Measurements from ENCODE around the gene TNFRSF8. TPM values are rescaled to one million over a fixed set of nuclear protein-coding genes. Genes with fewer than 3 reads are reported as not detected.

The TNFRSF8 gene
- total RNA-seq, 1 donor from 2014 or later, result 2.2 TPM

DNA sequence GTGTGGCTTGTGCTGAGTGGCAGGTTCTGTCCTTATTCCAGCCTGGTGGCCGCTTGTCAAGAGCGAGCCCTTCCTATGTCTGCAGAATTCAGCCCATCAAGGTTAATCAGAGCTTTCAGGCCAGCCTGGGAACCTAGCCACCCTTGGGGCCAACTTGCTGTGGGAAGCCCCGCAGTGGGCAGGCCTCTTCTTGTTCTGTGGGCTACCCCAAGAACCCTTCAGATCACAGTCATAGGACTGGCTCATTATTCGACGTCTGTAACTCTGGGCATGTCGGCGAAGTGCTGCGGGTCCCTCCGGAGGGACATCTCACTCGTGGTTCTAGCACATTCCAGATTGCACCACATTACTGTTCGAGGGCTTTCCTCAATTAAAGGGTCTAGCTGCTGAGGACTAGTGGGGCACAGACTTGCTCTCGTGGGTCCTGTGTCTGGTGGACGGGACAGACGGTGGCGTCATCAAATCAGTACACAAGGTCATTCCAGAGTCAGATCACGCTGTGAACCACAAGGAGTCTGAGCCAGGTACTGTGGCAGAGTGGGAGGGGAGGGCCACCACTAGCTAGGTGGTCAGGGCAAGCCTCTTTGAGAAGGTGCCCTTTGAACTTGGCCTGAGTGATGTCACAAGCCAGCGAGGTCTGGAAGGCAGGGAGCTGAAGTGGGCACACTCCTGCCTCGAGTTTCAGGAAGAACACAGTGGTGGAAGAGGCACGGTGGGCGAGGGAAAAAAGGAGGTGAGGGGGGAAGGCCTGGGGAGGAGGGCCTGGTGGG, 83.4 kb downstream of the TNFRSF8 start:
- CTCF ChIA-PET, result interaction anchor here (1.3 to 9.2 kb wide), 2 partner anchors 21 to 63 kb away, joined by 3 to 80 read pairs; no protein-coding TSS in a partner anchor
- TF ChIP-seq, protein P1, sequence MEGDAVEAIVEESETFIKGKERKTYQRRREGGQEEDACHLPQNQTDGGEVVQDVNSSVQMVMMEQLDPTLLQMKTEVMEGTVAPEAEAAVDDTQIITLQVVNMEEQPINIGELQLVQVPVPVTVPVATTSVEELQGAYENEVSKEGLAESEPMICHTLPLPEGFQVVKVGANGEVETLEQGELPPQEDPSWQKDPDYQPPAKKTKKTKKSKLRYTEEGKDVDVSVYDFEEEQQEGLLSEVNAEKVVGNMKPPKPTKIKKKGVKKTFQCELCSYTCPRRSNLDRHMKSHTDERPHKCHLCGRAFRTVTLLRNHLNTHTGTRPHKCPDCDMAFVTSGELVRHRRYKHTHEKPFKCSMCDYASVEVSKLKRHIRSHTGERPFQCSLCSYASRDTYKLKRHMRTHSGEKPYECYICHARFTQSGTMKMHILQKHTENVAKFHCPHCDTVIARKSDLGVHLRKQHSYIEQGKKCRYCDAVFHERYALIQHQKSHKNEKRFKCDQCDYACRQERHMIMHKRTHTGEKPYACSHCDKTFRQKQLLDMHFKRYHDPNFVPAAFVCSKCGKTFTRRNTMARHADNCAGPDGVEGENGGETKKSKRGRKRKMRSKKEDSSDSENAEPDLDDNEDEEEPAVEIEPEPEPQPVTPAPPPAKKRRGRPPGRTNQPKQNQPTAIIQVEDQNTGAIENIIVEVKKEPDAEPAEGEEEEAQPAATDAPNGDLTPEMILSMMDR (IDR thresholded peaks at IDR 0.05), result no peak
- Mint-ChIP-seq H3K4me3 (no peak overlapping the region), H3K9me3 (peaks cover 2% of the 10 kb centered on the region), H3K27me3 (no peaks in the 10 kb centered on the region), H3K27ac (peak overlapping the region; percentile 79), H3K4me1 (peaks cover 89% of the 10 kb centered on the region), H3K36me3 (ENCODE audit: low read depth) (no peaks in the 10 kb centered on the region)
- POLR2A ChIA-PET, result interaction anchor here (0.7 to 5.7 kb wide), 5 partner anchors 12 to 56 kb away, joined by 3 to 33 read pairs (median 4); partner anchors contain the start of gene TNFRSF1B
- no peak for DNase-seq
- intact Hi-C loops (cut with micrococcal nuclease), result no loop called here
- ATAC-seq (ENCODE audit: low read depth), result no peak

DNA sequence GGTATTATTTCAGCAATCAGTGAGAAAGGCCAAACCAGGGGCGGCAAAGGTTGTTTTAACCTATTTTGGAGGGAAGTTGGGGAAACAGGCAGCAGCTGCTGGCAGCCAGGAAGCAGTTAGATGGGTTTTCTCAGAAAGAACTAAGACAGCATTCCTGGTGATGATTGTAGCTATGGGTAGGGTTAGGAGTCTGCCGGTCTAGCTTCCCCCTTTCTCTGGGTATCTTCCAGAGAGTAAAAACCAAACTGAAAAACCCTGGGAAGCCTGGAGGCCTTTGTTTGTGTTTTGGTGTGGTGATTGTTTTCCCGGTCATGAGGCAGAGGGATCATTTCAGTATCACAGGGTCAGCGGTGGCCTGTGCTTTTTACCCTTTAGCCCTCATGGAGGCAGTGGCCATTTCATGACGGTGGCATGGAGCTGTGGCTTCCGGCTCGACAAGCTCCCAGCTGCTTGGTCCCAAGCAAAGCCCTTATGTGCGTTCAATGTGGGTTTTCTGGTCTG, 84.1 kb downstream of the TNFRSF8 start:
- TF ChIP-seq, protein P1 (IDR thresholded peaks at IDR 0.05), result no peak
- ATAC-seq (ENCODE audit: low read depth) (no peak), DNase-seq (no peak)
- POLR2A ChIA-PET, result interaction anchor here (0.8 to 7.3 kb wide), 8 partner anchors 7 to 55 kb away, joined by 3 to 86 read pairs (median 6); partner anchors contain the start of gene TNFRSF1B
- H3K4me1 Mint-ChIP-seq, result peaks cover 97% of the 10 kb centered on the region
- H3K9me3 Mint-ChIP-seq, result peaks cover 2% of the 10 kb centered on the region
- peak overlapping the region; percentile 79 for H3K27ac Mint-ChIP-seq
- H3K4me3 Mint-ChIP-seq, result no peak overlapping the region
- H3K27me3 Mint-ChIP-seq, result no peaks in the 10 kb centered on the region
- intact Hi-C loops (cut with micrococcal nuclease), result no loop called here
- CTCF ChIA-PET, result interaction anchor here (9.2 kb wide), 1 partner anchor 22 kb away, joined by 80 read pairs; no protein-coding TSS in a partner anchor
- no peaks in the 10 kb centered on the region for H3K36me3 Mint-ChIP-seq (ENCODE audit: low read depth)

DNA sequence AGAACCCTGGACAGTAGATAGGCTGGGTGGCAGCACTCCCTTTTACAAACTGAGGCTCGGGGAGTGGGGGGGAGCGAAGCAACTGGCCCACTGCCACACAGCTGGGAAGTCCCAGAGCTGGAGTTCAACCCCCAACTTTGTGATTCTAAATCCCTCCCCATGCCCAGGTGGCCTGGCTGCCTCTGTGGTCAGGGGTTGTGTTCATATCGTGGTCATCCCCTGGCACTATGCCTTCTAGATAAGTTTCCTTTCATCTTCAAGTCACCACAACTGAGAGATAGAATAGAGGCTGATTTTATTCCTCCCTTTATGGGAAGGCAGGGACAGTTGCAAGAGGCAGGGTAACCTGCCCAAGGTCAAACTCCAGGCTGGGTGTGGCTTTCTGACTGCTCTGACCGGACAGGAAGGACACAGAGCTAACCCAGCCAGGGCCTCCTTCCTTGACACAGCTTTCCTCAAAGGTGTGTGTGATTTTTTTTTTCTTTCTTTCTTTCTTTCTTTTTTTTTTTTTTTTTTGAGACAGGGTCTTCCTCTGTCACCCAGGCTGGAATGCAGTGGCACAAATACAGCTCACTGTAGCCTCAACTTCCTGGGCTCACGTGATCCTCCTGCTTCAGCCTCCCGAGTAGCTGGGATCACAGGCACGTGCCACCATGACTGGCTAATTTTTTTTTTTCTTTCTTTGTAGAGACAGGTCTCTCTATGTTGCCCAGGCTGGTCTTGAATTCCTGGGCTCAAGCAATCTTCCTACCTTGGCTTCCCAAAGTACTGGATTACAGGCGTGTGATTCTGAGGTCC, 85.3 kb downstream of the TNFRSF8 start:
- Mint-ChIP-seq H3K9me3 (peaks cover 2% of the 10 kb centered on the region), H3K4me1 (peaks cover 99% of the 10 kb centered on the region), H3K27me3 (no peaks in the 10 kb centered on the region), H3K36me3 (ENCODE audit: low read depth) (no peaks in the 10 kb centered on the region), H3K4me3 (peak overlapping the region; percentile 51), H3K27ac (peak overlapping the region; percentile 92)
- ChIA-PET POLR2A (interaction anchor here (0.6 to 7.3 kb wide), 18 partner anchors 8 to 362 kb away, joined by 3 to 187 read pairs (median 8); partner anchors contain the start of gene TNFRSF1B), CTCF (interaction anchor here (0.7 to 9.2 kb wide), 3 partner anchors 17 to 117 kb away, joined by 4 to 80 read pairs (median 6); partner anchors contain the start of gene TNFRSF1B)
- no peak for ATAC-seq (ENCODE audit: low read depth)
- TF ChIP-seq, protein P1 (IDR thresholded peaks at IDR 0.05), result no peak
- intact Hi-C loops (cut with micrococcal nuclease), result no loop called here
- DNase-seq, result no peak

DNA sequence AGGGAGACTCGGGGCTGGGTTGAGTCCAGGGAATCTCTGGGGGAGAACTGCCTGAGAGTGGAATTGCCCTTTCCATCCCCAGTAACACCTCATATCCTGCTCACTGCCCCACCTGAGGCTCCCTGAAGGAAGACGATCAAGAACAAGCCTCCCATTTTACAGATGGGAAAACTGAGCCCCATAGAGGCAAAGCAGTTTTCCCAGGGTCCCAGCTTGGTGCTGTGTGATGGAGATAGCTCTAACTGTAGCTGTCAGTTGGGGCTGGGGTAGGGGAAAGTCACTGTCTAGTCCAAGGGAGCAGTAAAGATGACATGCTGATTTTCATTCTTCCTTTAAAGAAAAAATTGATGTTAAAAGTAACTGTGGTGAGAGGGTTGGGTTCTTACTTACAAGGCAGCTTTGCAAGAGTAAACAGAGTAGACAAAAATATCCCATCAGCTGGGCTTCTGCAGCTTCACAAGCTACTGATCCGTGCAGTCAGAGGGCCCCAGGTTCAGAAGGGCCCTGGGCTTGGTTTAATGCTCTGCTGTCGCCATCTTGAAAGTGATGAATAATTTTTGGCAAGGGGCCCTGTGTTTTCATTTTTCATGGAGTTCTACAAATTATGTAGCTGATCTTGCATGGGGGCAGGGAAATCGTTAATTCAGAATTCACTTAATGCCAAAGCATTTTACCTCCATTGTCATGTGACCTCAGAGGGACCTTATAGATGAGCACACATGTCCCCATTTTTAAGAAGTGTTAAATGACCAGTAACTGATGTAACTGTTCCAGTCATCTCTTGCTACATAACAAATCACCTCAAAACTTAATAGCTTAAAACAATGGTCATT, 86.1 kb downstream of the TNFRSF8 start:
- H3K27ac Mint-ChIP-seq, result peak overlapping the region; percentile 92
- H3K9me3 Mint-ChIP-seq, result peaks cover 2% of the 10 kb centered on the region
- peaks cover 99% of the 10 kb centered on the region for H3K4me1 Mint-ChIP-seq
- peak; percentile 9 for ATAC-seq (ENCODE audit: low read depth)
- ChIA-PET POLR2A (interaction anchor here (0.7 to 7.3 kb wide), 11 partner anchors 9 to 363 kb away, joined by 3 to 187 read pairs (median 14); partner anchors contain the start of gene TNFRSF1B), CTCF (interaction anchor here (0.7 to 9.2 kb wide), 4 partner anchors 16 to 118 kb away, joined by 4 to 80 read pairs (median 6); partner anchors contain the start of gene TNFRSF1B)
- no peak for DNase-seq
- H3K27me3 Mint-ChIP-seq, result no peaks in the 10 kb centered on the region
- intact Hi-C loops (cut with micrococcal nuclease), result no loop called here
- peak overlapping the region; percentile 51 for H3K4me3 Mint-ChIP-seq
- TF ChIP-seq, protein P1 (IDR thresholded peaks at IDR 0.05), result no peak
- no peaks in the 10 kb centered on the region for H3K36me3 Mint-ChIP-seq (ENCODE audit: low read depth)

Data from activated B cell treated with CpG ODN at 0.5 μM for 24 hours (primary cell).